Bronchial epithelial cell (primary cell): ENCODE measurements around the gene SHISA5. TPM values are rescaled to one million over a fixed set of nuclear protein-coding genes. Genes with fewer than 3 reads are reported as not detected.
"Not testable (repeated sequence)": the region's sequence is repeated elsewhere in the genome, so short reads cannot be mapped to it uniquely, and the experiment has no call there.

Experiments
- DNase-seq: peaks from one replicate; pipeline ENCODE4 v3.0.0-alpha.2; 2010; ENCODE audit warnings: low read depth
- FAIRE-seq: peaks from 2 replicates; lab custom pipeline; 2011; peaks lifted over from hg19 to GRCh38; lab: Jason Lieb, UNC
- H3K27me3 ChIP-seq: 2 replicates; pipeline ENCODE4 v1.5.1; 2011; ENCODE audit warnings: low read length; ENCODE audit not compliant: control insufficient read depth, insufficient read depth
- H3K36me3 ChIP-seq: 2 replicates; pipeline ENCODE4 v1.5.1; 2011; ENCODE audit warnings: low read length; ENCODE audit not compliant: control insufficient read depth, insufficient read depth
- H3K4me3 ChIP-seq: 2 replicates; pipeline ENCODE4 v1.5.1; 2011; ENCODE audit warnings: mild to moderate bottlenecking, low read depth, low read length, control low read depth
- total RNA-seq: library from RNA; depleted of rRNA; stranded (reverse); fragments of >200 nt; gene quantifications from 2 replicates; pipeline ENCODE4 v1.2.1, GENCODE V29; 2014
- TF ChIP-seq, protein P1 (sequence below): IDR thresholded peaks from 2 replicates; pipeline ENCODE4 v1.5.1; 2011; ENCODE audit warnings: mild to moderate bottlenecking, moderate library complexity, low read length, control low read depth, inconsistent platforms; ENCODE audit not compliant: insufficient read depth, severe bottlenecking

Gene SHISA5
- total RNA-seq, 1 donor from 2014 or later, result 87.1 TPM

DNA sequence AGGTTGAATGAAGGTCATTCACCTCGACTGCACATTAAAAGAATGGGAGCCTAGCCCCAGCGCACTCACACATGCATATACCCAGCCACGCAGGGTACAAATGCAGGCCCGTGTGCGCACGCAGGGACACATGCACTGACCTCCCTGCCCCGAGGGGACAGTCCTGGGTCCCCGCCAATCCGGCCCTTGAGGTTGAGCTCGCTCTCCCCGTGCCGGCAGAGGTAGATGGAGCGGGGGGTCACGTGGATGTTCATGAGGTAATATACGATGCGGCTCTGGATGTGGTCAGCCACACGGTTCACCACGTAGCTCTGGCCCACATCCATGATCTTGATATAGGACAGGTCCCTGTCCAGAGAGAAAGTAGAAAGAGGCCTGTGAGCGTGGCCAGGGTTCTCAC is 32.1 kb upstream of the SHISA5 start:
- Histone ChIP-seq H3K27me3 (no peaks in the 10 kb centered on the region), H3K36me3 (peaks cover 16% of the 10 kb centered on the region), H3K4me3 (no peak overlapping the region)
- no peak for FAIRE-seq
- DNase-seq, result no peak
- TF ChIP-seq, protein P1, sequence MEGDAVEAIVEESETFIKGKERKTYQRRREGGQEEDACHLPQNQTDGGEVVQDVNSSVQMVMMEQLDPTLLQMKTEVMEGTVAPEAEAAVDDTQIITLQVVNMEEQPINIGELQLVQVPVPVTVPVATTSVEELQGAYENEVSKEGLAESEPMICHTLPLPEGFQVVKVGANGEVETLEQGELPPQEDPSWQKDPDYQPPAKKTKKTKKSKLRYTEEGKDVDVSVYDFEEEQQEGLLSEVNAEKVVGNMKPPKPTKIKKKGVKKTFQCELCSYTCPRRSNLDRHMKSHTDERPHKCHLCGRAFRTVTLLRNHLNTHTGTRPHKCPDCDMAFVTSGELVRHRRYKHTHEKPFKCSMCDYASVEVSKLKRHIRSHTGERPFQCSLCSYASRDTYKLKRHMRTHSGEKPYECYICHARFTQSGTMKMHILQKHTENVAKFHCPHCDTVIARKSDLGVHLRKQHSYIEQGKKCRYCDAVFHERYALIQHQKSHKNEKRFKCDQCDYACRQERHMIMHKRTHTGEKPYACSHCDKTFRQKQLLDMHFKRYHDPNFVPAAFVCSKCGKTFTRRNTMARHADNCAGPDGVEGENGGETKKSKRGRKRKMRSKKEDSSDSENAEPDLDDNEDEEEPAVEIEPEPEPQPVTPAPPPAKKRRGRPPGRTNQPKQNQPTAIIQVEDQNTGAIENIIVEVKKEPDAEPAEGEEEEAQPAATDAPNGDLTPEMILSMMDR, result no peak

DNA sequence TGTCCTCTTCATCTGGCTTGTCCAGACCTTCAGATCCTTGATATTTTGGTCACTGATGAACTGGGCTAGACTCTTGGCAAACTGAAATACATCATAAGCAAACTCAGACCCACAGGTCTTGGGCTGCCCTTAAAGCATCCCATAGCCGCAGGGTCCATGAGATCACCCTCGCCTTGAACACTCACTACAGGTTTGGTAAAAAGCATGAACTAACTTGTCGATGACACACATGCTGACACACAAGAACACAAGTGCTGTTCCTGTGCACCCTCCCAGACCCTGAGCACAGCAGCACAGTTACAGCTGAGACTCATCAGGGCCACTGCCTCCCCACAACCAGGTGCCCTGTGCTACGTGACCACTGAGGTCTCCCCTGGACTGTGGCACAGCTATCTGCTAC is 31.6 kb upstream of the SHISA5 start:
- no peaks in the 10 kb centered on the region for H3K27me3 ChIP-seq
- peaks cover 17% of the 10 kb centered on the region for H3K36me3 ChIP-seq
- DNase-seq (peak; percentile 100), FAIRE-seq (peak; percentile 99)
- TF ChIP-seq, protein P1, result no peak
- no peak overlapping the region for H3K4me3 ChIP-seq

GRCh38 chr3:48532977-48533337 is 29.0 kb upstream of the SHISA5 start:
- TF ChIP-seq, protein P1, result no peak
- Histone ChIP-seq H3K27me3 (no peaks in the 10 kb centered on the region), H3K36me3 (peaks cover 12% of the 10 kb centered on the region), H3K4me3 (no peak overlapping the region)
- DNase-seq, result no peak
- FAIRE-seq, result no peak

- H3K36me3 ChIP-seq, result peaks cover 14% of the 10 kb centered on the region
- FAIRE-seq, result no peak
- TF ChIP-seq, protein P1, result no peak
- no peak overlapping the region for H3K4me3 ChIP-seq
- H3K27me3 ChIP-seq, result no peaks in the 10 kb centered on the region
- no peak for DNase-seq
These were observed 28.4 kb upstream of the SHISA5 start for GRCh38 chr3:48532271-48532976.

- FAIRE-seq, DNase-seq, H3K27me3 ChIP-seq, H3K4me3 ChIP-seq: not testable (repeated sequence)
- peaks cover 11% of the 10 kb centered on the region for H3K36me3 ChIP-seq
These were observed 26.7 kb upstream of the SHISA5 start for GRCh38 chr3:48530701-48531100.

GRCh38 chr3:48528754-48529153 is 24.8 kb upstream of the SHISA5 start:
- TF ChIP-seq, protein P1, result no peak
- H3K4me3 ChIP-seq, result no peak overlapping the region
- H3K27me3 ChIP-seq, result no peaks in the 10 kb centered on the region
- DNase-seq (no peak), FAIRE-seq (no peak)
- H3K36me3 ChIP-seq, result peaks cover 10% of the 10 kb centered on the region
